H1 (cell line): Measurements from ENCODE around the gene LAS1L. TPM values are rescaled to one million over a fixed set of nuclear protein-coding genes. Genes with fewer than 3 reads are reported as not detected.

Experiments
- BCL11A ChIP-seq, 2 experiments: IDR thresholded peaks; one replicate each; pipeline ENCODE4 v1.6.1; 2011; ENCODE audit warnings: low read depth in 2 of 2, low read length in 2 of 2, mild to moderate bottlenecking in 2 of 2
- SP4 ChIP-seq: IDR thresholded peaks from 2 replicates; pipeline ENCODE4 v1.6.1; 2012; ENCODE audit warnings: low read length, inconsistent platforms
- TBP ChIP-seq: IDR thresholded peaks from 2 replicates; pipeline ENCODE4 v1.6.1; 2011; ENCODE audit warnings: low read depth, low read length, improper control_type of control experiment
- polyA plus RNA-seq, 7 experiments: library from polyadenylated mRNA; depleted of rRNA in 3 of 7; stranded (reverse) in 5 of 7; unstranded in 2 of 7; fragments of >200 nt in 5 of 7; fragments of 200-250 nt in 2 of 7; gene quantifications; 1 replicate in 5 of 7; 2 replicates in 1 of 7; 4 replicates in 1 of 7; pipeline versions ENCODE4 v1.2.1 to v1.2.3, GENCODE V29; 2011 to 2013; ENCODE audit warnings: missing spikeins in 2 of 7, mixed read lengths in 2 of 7
- total RNA-seq: library from RNA; stranded (reverse); fragmentation: NEBNext Ultra II Directional; extraction: Animal tissue kit (Norgen Biotek cat#: 25700); gene quantifications from 2 replicates; pipeline ENCODE4 v1.2.1, GENCODE V29; 2021

Gene LAS1L
- total and polyA plus RNA-seq, 2 of the 8 experiments (the other 6 are each of a cell fraction or from before 2014, with no cell fraction given): 39.5 to 65.0 TPM

DNA sequence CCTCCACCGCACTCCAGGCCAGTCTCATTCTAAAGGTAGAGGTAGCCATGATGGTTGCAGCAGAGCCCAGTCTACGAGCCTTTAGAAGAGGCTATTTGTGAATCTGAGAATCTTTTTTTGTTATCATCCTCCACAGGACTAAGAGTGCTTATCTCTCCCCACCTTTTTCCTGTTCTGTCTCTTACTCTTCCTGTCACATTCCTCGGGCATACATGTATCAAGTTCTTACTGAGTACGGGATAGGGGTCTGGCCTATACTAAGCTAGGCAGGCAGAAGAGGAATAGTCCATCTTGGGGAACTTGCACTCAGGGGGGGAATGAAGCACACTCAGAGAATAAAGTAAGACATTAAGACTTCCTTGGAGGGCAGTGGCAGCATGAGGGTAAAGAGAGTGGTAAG, 25.7 kb downstream of the LAS1L start (continued):
- TF ChIP-seq SP4 (no peak), TBP (no peak), BCL11A (IDR thresholded peaks at IDR 0.05; ENCODE audit: low read depth in 2 of 2, low read length in 2 of 2) (no peak)
